Calu3 (cell line): Measurements from ENCODE around the gene TSPAN9. TPM values are rescaled to one million over a fixed set of nuclear protein-coding genes. Genes with fewer than 3 reads are reported as not detected.
A peak's percentile ranks its signal among the peaks of the same experiment; 100 is the strongest.

Source experiments
- Bru-seq: library from RNA; stranded (reverse); fragments of 400-500 nt; gene quantifications from one replicate; lab custom pipeline; 2021; lab: Mats Ljungman, UMichigan
- BruChase-seq, 2 experiments: library from RNA; stranded (reverse); fragments of 400-500 nt; gene quantifications; one replicate each; lab custom pipeline; 2021; lab: Mats Ljungman, UMichigan
- BruUV-seq: library from RNA; stranded (reverse); fragments of 400-500 nt; replicated peaks from 2 replicates; lab custom pipeline; 2021; lab: Mats Ljungman, UMichigan
- CTCF ChIA-PET: fragments of 300-600 bp; sonication (Branson Sonifier 250); formaldehyde crosslinking; loops from one replicate; lab custom pipeline; 2022; ENCODE audit warnings: antibody characterized with exemption; lab: Charles Lee
- DNase-seq: peaks from one replicate; pipeline ENCODE4 v3.0.0; 2022
- H3K27ac Mint-ChIP-seq: one replicate; pipeline ENCODE4 v1.8.0; 2022; ENCODE audit warnings: mixed read lengths; ENCODE audit not compliant: unreplicated experiment
- H3K27me3 Mint-ChIP-seq: one replicate; pipeline ENCODE4 v1.8.0; 2022; ENCODE audit warnings: mixed read lengths; ENCODE audit not compliant: unreplicated experiment
- H3K36me3 Mint-ChIP-seq: one replicate; pipeline ENCODE4 v1.8.0; 2022; ENCODE audit warnings: mild to moderate bottlenecking, moderate library complexity, mixed read lengths; ENCODE audit not compliant: insufficient read depth, unreplicated experiment
- H3K4me1 Mint-ChIP-seq: one replicate; pipeline ENCODE4 v1.8.0; 2022; ENCODE audit warnings: mild to moderate bottlenecking, low read depth, mixed read lengths; ENCODE audit not compliant: unreplicated experiment
- H3K4me3 Mint-ChIP-seq: one replicate; pipeline ENCODE4 v1.8.0; 2022; ENCODE audit warnings: mild to moderate bottlenecking, low read depth, moderate library complexity, mixed read lengths; ENCODE audit not compliant: unreplicated experiment
- H3K9me3 Mint-ChIP-seq: one replicate; pipeline ENCODE4 v1.8.0; 2022; ENCODE audit warnings: low read depth, mixed read lengths; ENCODE audit not compliant: unreplicated experiment
- CTCF ChIP-seq: fragments of 200-600 bp; IDR thresholded peaks from one replicate; pipeline ENCODE4 v1.8.0; 2022; ENCODE audit warnings: antibody characterized with exemption; ENCODE audit not compliant: unreplicated experiment
- intact Hi-C: fragments of 100-400 bp; cut with micrococcal nuclease; formaldehyde crosslinking; loops from one replicate; pipeline ENCODE4 v1.10.0; 2022; ENCODE audit not compliant: unreplicated experiment
- long read RNA-seq: library from polyadenylated mRNA; stranded (forward); transcript quantifications from one replicate; pipeline ENCODE4 v2.0.0, GENCODE V29; 2022
- total RNA-seq: library from RNA; stranded (reverse); gene quantifications from 2 replicates; pipeline ENCODE4 v1.2.3, GENCODE V29; 2022

TSPAN9 gene
- total RNA-seq (6.0 and 8.5 TPM in 2 replicates), Bru-seq, nascent RNA (percentile 38 among the genes with signal in this experiment), BruChase-seq, experiment 1, labeled RNA remaining after a 6-hour chase (percentile 39 among the genes with signal in this experiment), BruChase-seq, experiment 2, labeled RNA remaining after a 2-hour chase (percentile 33 among the genes with signal in this experiment)
- long read RNA-seq, full-length matches to known transcripts = 3 of 6 reads
- long read RNA-seq, partial matches to known transcripts = 1 of 6 reads
- long read RNA-seq, other reads (novel, unspliced or antisense) = 2 of 6 reads

- peak; percentile 71 for DNase-seq
- peak within 1 kb of the TSS; percentile 82 for H3K4me3 Mint-ChIP-seq
- no peaks in the 10 kb centered on the region for H3K9me3 Mint-ChIP-seq
- intact Hi-C loops = loop anchor here (10.0 kb wide), 1 partner anchor 58 kb away; no protein-coding TSS in a partner anchor
- CTCF ChIA-PET = no interaction called here
- no peaks in the 10 kb centered on the region for H3K27me3 Mint-ChIP-seq
- TF ChIP-seq CTCF = no peak
- no peaks in the 10 kb centered on the region for H3K4me1 Mint-ChIP-seq
- H3K27ac Mint-ChIP-seq = no peak within 1 kb of the TSS
- no TSS peak for BruUV-seq
- peaks cover 13% of the 10 kb centered on the region for H3K36me3 Mint-ChIP-seq
Measured at GRCh38 chr12:3076730-3077571, at the start of gene TSPAN9. TSPAN9 (plus strand) TSS chr12:3077379; CDS start chr12:3201194, 123,815 bp downstream.

GRCh38 chr12:3028108-3028507 is 49.1 kb upstream of the TSPAN9 start:
- no peak for DNase-seq
- intact Hi-C loops = no loop called here
- no TSS peak for BruUV-seq
- Mint-ChIP-seq H3K27me3 (no peaks in the 10 kb centered on the region), H3K9me3 (no peaks in the 10 kb centered on the region), H3K36me3 (peaks cover 9% of the 10 kb centered on the region), H3K27ac (no peak overlapping the region), H3K4me3 (no peak overlapping the region), H3K4me1 (no peaks in the 10 kb centered on the region)
- CTCF ChIA-PET = no interaction called here
- no peak for TF ChIP-seq CTCF

GRCh38 chr12:3030821-3031429 is 46.3 kb upstream of the TSPAN9 start:
- H3K9me3 Mint-ChIP-seq = no peaks in the 10 kb centered on the region
- CTCF ChIA-PET = no interaction called here
- DNase-seq = no peak
- H3K36me3 Mint-ChIP-seq = peaks cover 7% of the 10 kb centered on the region
- H3K4me1 Mint-ChIP-seq = no peaks in the 10 kb centered on the region
- intact Hi-C loops = no loop called here
- H3K4me3 Mint-ChIP-seq = no peak overlapping the region
- H3K27me3 Mint-ChIP-seq = no peaks in the 10 kb centered on the region
- no TSS peak for BruUV-seq
- TF ChIP-seq CTCF = no peak
- H3K27ac Mint-ChIP-seq = no peak overlapping the region

GRCh38 chr12:3032161-3032560 is 45.0 kb upstream of the TSPAN9 start:
- no TSS peak for BruUV-seq
- Mint-ChIP-seq H3K4me1 (no peaks in the 10 kb centered on the region), H3K36me3 (peaks cover 7% of the 10 kb centered on the region), H3K4me3 (no peak overlapping the region), H3K27ac (no peak overlapping the region), H3K9me3 (no peaks in the 10 kb centered on the region), H3K27me3 (no peaks in the 10 kb centered on the region)
- no peak for TF ChIP-seq CTCF
- intact Hi-C loops = no loop called here
- CTCF ChIA-PET = no interaction called here
- no peak for DNase-seq
